Erythroblast (primary cell): ENCODE data around the gene TOP3B.

ENCODE experiments used
- GATA1 ChIP-seq: IDR thresholded peaks from 2 replicates; pipeline ENCODE4 v1.6.1; 2011; ENCODE audit warnings: low read depth, mild to moderate bottlenecking, control low read depth, low read length, moderate library complexity
- POLR2A ChIP-seq: IDR thresholded peaks from 2 replicates; pipeline ENCODE4 v1.6.1; 2011; ENCODE audit warnings: mild to moderate bottlenecking, low read length

GRCh38 chr22:21982338-21982965, at the start of gene TOP3B:
- peak; percentile 70 for TF ChIP-seq POLR2A
- TF ChIP-seq GATA1: no peak
